Left lobe of liver (tissue), 2 donors: ENCODE results near the gene ADARB2. TPM values are rescaled to one million over a fixed set of nuclear protein-coding genes. Genes with fewer than 3 reads are reported as not detected.
"Not testable (repeated sequence)": the region's sequence is repeated elsewhere in the genome, so short reads cannot be mapped to it uniquely, and the experiment has no call there.

Experiments
- ATAC-seq: fragments of 200-7000 bp; cut with Tn5 transposase; one replicate; pipeline ENCODE4 v1.9.1; 2020; ENCODE audit warnings: mild to moderate bottlenecking, moderate library complexity
- DNase-seq: peaks from one replicate; pipeline ENCODE4 v3.0.0-alpha.2; 2020; ENCODE audit warnings: low spot score
- total RNA-seq: library from RNA; stranded (reverse); gene quantifications from one replicate; pipeline ENCODE4 v1.2.1, GENCODE V29; 2021
- donor health status: DM: no; HTN: no; CAD: no; lungs with moderate emphysema.
- donor health status: DM: no; HTN: yes; CAD: no.

The ADARB2 gene
- total RNA-seq, result 0.81 TPM

- no peak for DNase-seq
- ATAC-seq, result no peak
Observed at GRCh38 chr10:1737222-1738061, at the start of gene ADARB2. Gene ADARB2, minus strand, starts transcription at chr10:1737525.

- DNase-seq (no peak), ATAC-seq (peak; percentile 95)
Observed at GRCh38 chr10:1785835-1786234, 48.5 kb upstream of the ADARB2 start.

DNA sequence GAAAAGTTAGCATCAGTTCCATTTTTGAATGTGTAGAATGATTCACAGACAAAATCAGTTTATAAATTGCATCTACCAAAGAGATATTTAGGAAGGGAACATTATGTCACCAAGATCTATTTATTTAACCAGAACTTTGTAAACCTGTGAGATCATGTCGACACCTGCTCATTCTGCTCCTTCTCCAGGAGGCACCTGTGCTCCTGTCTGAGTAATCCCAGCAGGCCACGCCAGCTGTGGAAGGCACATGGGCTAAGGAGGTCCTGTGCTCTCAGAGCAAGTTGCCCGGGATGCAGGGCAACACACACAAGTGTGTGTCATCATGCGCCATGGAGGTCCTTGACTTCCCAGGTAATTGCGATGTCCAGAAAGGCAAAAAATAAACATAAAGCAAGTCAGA is 45.5 kb upstream of the ADARB2 start:
- ATAC-seq (no peak), DNase-seq (no peak)

DNA sequence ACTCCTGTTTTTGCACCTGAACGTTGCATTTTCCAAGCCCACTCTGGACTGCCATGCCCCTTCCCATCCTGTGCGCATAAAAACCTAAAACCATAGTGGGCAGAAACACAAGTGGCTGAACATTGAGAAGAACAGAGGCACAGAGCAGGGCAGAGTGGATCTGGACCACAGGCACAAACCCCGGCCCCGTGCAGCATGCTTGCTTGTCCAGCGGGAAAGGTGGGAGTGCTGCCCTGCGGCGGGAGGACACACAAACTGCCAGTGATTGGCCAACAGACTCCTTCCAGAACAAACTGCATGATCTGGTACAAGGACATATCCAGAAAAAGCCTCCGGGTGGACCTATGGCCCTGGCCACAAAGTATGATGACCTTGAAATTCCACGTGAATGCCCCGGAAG is 42.5 kb upstream of the ADARB2 start:
- ATAC-seq (no peak), DNase-seq (no peak)

DNA sequence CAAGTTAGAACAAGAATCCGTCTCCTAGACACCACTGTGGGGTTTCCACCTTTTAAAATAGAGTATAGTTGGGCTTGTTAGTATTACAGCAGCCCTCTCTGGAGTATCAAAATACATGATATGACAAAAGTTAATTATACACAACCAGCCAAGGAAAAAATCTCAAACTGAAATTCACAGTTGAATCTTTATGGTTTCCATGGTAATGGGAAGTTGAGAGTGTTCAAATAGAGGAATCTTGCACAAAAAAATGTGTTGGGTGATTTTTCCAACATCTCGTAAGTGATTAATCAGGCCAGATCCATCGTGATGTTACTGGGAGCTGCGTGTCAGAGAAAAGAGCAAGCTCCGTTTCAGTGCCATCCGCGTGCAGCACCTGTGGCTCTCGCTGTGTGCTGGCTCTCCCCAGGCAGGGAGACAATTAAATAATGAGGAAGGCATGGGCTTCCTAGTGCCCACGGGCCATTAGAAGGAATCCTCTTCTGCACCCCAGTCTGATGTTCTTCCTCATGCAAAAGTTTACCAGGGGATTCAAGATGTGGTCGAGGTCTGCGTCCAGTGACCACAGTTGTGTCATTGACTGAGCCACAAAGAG is 41.1 kb upstream of the ADARB2 start:
- DNase-seq, result no peak
- no peak for ATAC-seq

DNA sequence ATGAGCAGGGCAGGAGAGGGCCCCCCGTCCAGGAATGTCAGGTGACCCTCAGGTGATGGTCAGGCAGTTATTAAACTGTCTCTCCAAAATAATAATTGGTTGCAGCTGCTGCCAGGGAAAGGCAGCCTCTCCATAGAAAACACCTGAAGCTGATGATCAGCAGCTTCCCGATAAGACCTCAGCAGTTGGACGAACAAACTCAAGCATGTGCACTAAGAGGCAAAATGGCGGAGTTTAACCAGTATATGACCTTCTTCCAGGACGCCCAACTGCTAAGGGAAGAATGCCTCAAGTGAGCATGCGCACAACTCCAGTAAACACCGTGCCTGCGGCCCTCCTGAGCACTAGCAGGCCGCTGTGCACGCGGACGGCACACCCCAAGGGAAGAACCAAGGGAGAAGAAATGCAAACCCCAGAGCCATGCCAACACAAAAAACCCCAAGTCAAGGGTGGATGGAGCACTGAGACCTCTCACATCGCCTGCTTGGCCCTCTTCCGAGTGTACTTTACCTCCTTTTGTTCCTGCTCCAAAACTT is 38.9 kb upstream of the ADARB2 start:
- no peak for ATAC-seq
- DNase-seq, result no peak

DNA sequence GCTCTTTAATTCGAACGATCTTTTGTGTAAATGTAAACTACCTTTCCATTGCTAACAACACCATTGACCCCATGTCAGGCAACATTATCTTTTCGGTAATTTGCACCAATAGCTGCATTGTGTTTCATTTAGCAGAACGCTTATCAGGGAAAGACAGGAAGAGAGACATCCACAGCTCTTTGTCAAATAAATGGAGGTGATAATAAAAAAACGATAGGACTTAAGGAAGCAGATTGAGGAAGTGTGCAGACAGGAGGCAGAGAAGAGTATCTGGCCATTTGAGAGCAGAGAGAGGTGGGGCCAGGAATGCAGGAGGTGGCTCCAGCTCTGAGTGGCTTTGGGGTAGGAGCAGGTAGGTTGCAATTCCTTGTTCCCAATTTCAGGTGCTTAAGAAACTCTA is 37.5 kb upstream of the ADARB2 start:
- DNase-seq (no peak), ATAC-seq (no peak)

DNA sequence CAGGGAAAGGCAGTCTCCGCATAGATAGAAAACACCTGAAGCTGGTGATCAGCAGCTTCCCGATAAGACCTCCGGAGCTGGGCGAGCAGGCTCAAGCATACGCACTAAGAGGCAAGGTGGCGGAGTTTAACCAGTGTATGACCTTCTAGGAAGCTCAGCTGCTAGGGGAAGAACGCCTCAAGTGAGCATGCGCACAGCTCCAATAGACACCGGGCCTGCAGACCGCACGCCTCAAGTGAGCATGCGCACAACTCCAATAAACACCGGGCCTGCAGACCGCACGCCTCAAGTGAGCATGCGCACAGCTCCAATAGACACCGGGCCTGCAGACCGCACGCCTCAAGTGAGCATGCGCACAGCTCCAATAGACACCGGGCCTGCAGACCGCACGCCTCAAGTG is 35.9 kb upstream of the ADARB2 start:
- DNase-seq, ATAC-seq: not testable (repeated sequence)

- DNase-seq, result no peak
- ATAC-seq, result no peak
Observed at GRCh38 chr10:1766049-1766448, 28.7 kb upstream of the ADARB2 start.

DNA sequence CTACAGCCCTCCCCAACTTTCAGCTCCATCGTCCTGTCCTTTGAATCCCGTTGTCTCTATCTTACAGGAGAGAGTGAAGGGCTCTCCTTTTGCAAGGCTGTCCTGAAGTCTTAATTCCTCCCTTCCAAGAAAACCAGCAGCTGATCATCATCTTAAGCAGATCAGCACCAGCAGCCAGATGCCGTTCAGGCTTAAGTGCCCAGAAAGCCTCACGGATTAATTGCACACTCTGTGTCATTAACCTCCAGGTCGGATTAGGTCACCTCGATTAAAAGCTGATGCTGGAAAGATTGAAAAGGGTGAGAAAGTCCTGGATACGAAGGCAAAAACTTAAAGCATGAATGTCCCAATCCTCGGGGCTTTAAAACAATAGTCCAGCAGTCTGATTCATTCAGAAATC is 24.8 kb upstream of the ADARB2 start:
- no peak for ATAC-seq
- DNase-seq, result no peak

DNA sequence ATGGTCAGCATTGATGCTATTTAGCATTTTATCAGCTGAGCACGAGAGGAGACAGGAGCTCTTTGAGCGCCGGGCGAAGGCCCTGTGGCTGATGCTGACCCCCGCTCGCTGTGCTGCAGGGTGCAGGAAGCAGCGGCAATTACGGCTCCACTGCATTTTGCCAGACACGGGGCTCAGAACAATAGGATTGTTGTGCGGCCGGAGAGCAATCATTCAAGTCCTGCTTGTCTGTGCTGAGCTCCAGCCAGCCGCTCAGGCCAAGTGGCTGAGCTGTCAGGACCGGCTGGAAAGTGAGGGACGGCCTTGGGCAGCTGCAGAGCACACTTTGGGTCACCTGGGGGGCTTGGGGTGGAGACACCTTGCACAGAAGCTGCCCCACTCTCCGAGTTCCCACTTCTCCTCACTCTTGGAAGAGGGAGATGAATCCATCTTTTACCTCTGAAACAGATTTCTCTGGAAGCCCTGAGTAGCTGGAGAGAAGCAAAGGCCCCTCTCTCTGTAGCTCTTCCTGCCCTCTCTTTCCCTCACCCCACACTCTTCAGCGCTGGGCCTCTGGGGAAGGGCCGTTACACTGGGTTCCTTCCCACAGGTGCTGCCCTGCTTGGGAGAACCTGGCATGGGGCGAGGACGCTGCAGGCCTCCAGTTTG is 17.3 kb upstream of the ADARB2 start:
- ATAC-seq, result no peak
- DNase-seq, result no peak

- ATAC-seq, result no peak
- DNase-seq, result no peak
Observed at GRCh38 chr10:1752153-1752552, 14.8 kb upstream of the ADARB2 start.

- no peak for ATAC-seq
- DNase-seq, result no peak
Observed at GRCh38 chr10:1747590-1748157, 10.3 kb upstream of the ADARB2 start.

GRCh38 chr10:1746796-1747195 is 9.5 kb upstream of the ADARB2 start:
- DNase-seq (no peak), ATAC-seq (no peak)

GRCh38 chr10:1745780-1746456 is 8.6 kb upstream of the ADARB2 start:
- ATAC-seq, result no peak

DNA sequence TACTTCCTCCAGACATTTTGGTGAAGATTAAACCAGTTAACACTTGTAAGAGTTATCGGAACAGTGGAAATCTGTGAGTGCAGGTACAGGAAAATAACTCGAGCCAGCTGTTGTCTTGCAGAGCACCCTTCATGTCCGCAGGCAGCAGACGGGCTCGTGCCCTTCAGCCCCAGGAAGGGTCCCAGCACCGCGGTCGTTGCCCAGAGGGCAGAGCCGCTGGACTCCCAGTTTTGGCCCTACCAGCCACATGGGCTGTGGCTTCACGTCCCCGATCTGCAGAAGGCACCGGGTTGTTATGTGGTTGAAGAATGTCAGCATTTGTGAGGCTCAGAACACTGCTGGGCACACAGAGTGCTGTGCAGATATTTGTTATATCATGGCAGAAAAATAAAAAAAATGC is 7.2 kb upstream of the ADARB2 start:
- no peak for DNase-seq
- ATAC-seq, result no peak

More at GRCh38 chr10:1745780-1746456, 8.6 kb upstream of the ADARB2 start:
- DNase-seq, result no peak

DNA sequence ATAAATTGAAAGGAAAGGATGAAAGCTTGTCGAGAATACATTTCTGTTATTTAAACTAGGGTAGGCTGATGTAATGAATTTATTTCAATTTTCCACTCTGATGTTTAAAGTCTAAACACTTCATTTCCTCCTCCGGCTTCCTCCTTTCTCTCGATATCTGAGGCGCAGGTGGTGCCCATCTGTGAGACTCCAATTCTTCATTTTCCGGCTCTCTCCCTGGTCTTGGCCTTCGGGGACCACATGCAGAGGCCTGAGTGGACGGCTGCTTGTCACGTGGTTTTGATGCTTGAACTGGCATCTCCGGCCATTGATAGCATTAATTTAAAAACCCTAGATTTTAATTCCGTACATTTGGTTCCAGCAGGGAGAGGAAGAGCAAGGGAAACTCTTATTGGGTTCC is 5.8 kb upstream of the ADARB2 start:
- no peak for ATAC-seq
- no peak for DNase-seq

DNA sequence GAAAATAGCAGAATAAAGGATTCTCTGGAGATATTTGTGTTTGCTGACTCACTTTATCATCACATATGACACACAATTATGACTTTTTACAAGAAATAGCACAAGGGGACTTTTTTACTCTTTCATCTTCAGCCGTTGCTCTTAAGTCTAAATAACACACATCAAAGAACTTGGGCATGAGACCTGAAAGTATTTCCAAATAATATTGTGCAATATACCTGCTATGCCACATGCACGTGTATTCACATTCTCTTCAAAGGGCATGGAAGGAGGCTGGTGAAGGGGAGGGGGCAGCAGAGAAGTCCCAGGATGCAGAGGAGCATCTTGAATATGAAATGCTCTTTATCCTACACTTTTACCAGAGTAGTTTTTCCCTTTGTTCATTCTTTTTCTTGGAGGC is 4.1 kb upstream of the ADARB2 start:
- DNase-seq, result no peak
- ATAC-seq, result no peak

- no peak for DNase-seq
- no peak for ATAC-seq
Observed at GRCh38 chr10:1739751-1740150, 2.4 kb upstream of the ADARB2 start.

- DNase-seq (no peak), ATAC-seq (no peak)
Observed at GRCh38 chr10:1738950-1739349, 1.6 kb upstream of the ADARB2 start.

DNA sequence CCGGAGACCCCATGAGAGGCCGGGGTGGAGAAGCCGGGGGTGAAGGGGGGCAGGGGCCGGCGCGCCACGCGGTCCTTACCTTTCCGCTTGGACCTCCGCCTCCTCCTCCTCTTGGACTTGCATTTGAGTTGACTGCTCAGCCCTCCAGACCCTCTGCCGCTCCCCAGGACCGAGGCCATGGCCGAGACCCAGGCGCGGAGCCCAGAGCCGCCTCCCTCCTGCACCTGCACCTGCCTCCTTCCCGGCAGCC is 428 bp downstream of the ADARB2 start:
- ATAC-seq, result no peak
- DNase-seq, result no peak
